ENCODE measurements around the gene CNEP1R1. TPM values are rescaled to one million over a fixed set of nuclear protein-coding genes. Genes with fewer than 3 reads are reported as not detected.

Gene CNEP1R1
- polyA plus RNA-seq, 1 donor from 2014 or later, result 44.2 TPM

Small RNA genes lying within 50 kb of the gene (small RNA-seq; reads per million reads assigned to genes)
- gene RF00017, result 0 reads per million in 3 experiments

Other genes starting within 250 kb of the CNEP1R1 start
- gene ZNF423, start 169.1 kb upstream of the CNEP1R1 start, polyA plus RNA-seq, result 3.0 and 4.5 TPM in 2 replicates
- 50.0 and 50.5 TPM in 2 replicates for gene HEATR3, start 40.7 kb downstream of the CNEP1R1 start, polyA plus RNA-seq
- 16.6 and 16.9 TPM in 2 replicates for gene TENT4B, start 128.1 kb downstream of the CNEP1R1 start, polyA plus RNA-seq
- gene ADCY7, start 241.3 kb downstream of the CNEP1R1 start, polyA plus RNA-seq, result 2.0 and 4.5 TPM in 2 replicates

Measured in neural cell (in vitro differentiated cells).